H1 (cell line): ENCODE measurements around the gene TMCO1. TPM values are rescaled to one million over a fixed set of nuclear protein-coding genes. Genes with fewer than 3 reads are reported as not detected.
A peak's percentile ranks its signal among the peaks of the same experiment; 100 is the strongest.

Experiments
- CTBP2 ChIP-seq: IDR thresholded peaks from 2 replicates; pipeline ENCODE4 v1.7.0; 2011; ENCODE audit warnings: borderline replicate concordance, mild to moderate bottlenecking, moderate library complexity, mixed read lengths, low read length; ENCODE audit not compliant: insufficient read depth, insufficient read length
- CTCF ChIP-seq, 3 experiments: IDR thresholded peaks; 1 replicate in 2 of 3; 2 replicates in 1 of 3; pipeline versions ENCODE4 v1.5.1 to v1.6.1; 2011; ENCODE audit warnings: low read length in 3 of 3, mild to moderate bottlenecking in 3 of 3, inconsistent platforms in 2 of 3, low read depth in 1 of 3, moderate library complexity in 1 of 3; ENCODE audit not compliant: insufficient read depth in 1 of 3; ENCODE audit errors: control extremely low read depth in 1 of 3
- HDAC2 ChIP-seq, 2 experiments: fragments of 300-600 bp in 1 of 2; sonication (generic) in 1 of 2; IDR thresholded peaks; 2 replicates each; pipeline ENCODE4 v1.6.1; 2011 to 2012; ENCODE audit warnings: low read depth in 2 of 2, low read length in 2 of 2, mild to moderate bottlenecking in 2 of 2, moderate library complexity in 2 of 2, borderline replicate concordance in 1 of 2, inconsistent platforms in 1 of 2
- HDAC6 ChIP-seq: IDR thresholded peaks from one replicate; pipeline ENCODE4 v1.7.1; 2012; ENCODE audit warnings: low read depth, mild to moderate bottlenecking, inconsistent platforms, low read length, moderate library complexity
- PHF8 ChIP-seq: fragments of 200-600 bp; sonication (generic); conservative IDR thresholded peaks from 2 replicates; pipeline ENCODE4 v1.7.1; 2012; ENCODE audit warnings: low read depth, mild to moderate bottlenecking, inconsistent platforms, low read length, moderate library complexity
- RXRA ChIP-seq: IDR thresholded peaks from 2 replicates; pipeline ENCODE4 v1.6.1; 2011; ENCODE audit warnings: low read depth, mild to moderate bottlenecking, low read length, moderate library complexity; ENCODE audit not compliant: insufficient read depth
- SIN3A ChIP-seq, 2 experiments: IDR thresholded peaks in 1 of 2; conservative IDR thresholded peaks in 1 of 2; 2 replicates each; pipeline ENCODE4 v1.6.1; 2011 to 2012; ENCODE audit warnings: low read length in 2 of 2, improper control_type of control experiment in 1 of 2, low read depth in 1 of 2, mild to moderate bottlenecking in 1 of 2
- polyA plus RNA-seq, 7 experiments: library from polyadenylated mRNA; depleted of rRNA in 3 of 7; stranded (reverse) in 5 of 7; unstranded in 2 of 7; fragments of >200 nt in 5 of 7; fragments of 200-250 nt in 2 of 7; gene quantifications; 1 replicate in 5 of 7; 2 replicates in 1 of 7; 4 replicates in 1 of 7; pipeline versions ENCODE4 v1.2.1 to v1.2.3, GENCODE V29; 2011 to 2013; ENCODE audit warnings: missing spikeins in 2 of 7, mixed read lengths in 2 of 7
- total RNA-seq: library from RNA; stranded (reverse); fragmentation: NEBNext Ultra II Directional; extraction: Animal tissue kit (Norgen Biotek cat#: 25700); gene quantifications from 2 replicates; pipeline ENCODE4 v1.2.1, GENCODE V29; 2021

Gene TMCO1
- total and polyA plus RNA-seq, 2 of the 8 experiments (the other 6 are each of a cell fraction or from before 2014, with no cell fraction given) = 61.6 to 63.8 TPM

GRCh38 chr1:165768513-165769394 is at the start of gene TMCO1 (continued):
- TF ChIP-seq CTCF (IDR thresholded peaks at IDR 0.05; ENCODE audit: control extremely low read depth in 1 of 3, insufficient read depth in 1 of 3, low read depth in 1 of 3, low read length in 3 of 3) (no peak), RXRA (no peak), HDAC2 (IDR thresholded peaks at IDR 0.05; ENCODE audit: borderline replicate concordance in 1 of 2, low read depth in 2 of 2, low read length in 2 of 2) (no peak; a peak in 1 of 4 replicates), SIN3A (conservative IDR thresholded peaks at IDR 0.05 in 1 of 2, IDR thresholded peaks at IDR 0.05 in 1 of 2; ENCODE audit: low read depth in 1 of 2, low read length in 2 of 2) (peak; percentile 81 to 96; a peak in 3 of 4 replicates), HDAC6 (no peak), CTBP2 (no peak), PHF8 (peak; percentile 73; the same call in 1 of the 2 replicates)
